ENCODE measurements around the gene RFT1.

- TF ChIP-seq, protein P1, sequence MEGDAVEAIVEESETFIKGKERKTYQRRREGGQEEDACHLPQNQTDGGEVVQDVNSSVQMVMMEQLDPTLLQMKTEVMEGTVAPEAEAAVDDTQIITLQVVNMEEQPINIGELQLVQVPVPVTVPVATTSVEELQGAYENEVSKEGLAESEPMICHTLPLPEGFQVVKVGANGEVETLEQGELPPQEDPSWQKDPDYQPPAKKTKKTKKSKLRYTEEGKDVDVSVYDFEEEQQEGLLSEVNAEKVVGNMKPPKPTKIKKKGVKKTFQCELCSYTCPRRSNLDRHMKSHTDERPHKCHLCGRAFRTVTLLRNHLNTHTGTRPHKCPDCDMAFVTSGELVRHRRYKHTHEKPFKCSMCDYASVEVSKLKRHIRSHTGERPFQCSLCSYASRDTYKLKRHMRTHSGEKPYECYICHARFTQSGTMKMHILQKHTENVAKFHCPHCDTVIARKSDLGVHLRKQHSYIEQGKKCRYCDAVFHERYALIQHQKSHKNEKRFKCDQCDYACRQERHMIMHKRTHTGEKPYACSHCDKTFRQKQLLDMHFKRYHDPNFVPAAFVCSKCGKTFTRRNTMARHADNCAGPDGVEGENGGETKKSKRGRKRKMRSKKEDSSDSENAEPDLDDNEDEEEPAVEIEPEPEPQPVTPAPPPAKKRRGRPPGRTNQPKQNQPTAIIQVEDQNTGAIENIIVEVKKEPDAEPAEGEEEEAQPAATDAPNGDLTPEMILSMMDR (IDR thresholded peaks at IDR 0.05) = no peak
- no peak for TF ChIP-seq POLR2A (IDR thresholded peaks at IDR 0.05)
Measured at GRCh38 chr3:53065841-53066480, 64.3 kb downstream of the RFT1 start.

All from uterus (tissue), 2 donors.